ENCODE measurements around the gene SMIM10L2A. TPM values are rescaled to one million over a fixed set of nuclear protein-coding genes. Genes with fewer than 3 reads are reported as not detected.

SMIM10L2A gene
- total RNA-seq, 2 donors from 2014 or later, result 5.0 to 14.8 TPM

- Histone ChIP-seq H3K27ac (no peak overlapping the region), H3K4me3 (no peak overlapping the region), H3K9me3 (no peaks in the 10 kb centered on the region), H3K27me3 (replicated peaks; ENCODE audit: insufficient read depth) (no peaks in the 10 kb centered on the region), H3K4me1 (replicated peaks) (no peaks in the 10 kb centered on the region), H3K36me3 (no peaks in the 10 kb centered on the region)
- intact Hi-C loops (cut with DNase I), result no loop called here
- no peak for DNase-seq (ENCODE audit: low spot score)
- TF ChIP-seq CTCF (IDR thresholded peaks at IDR 0.05), result no peak
- no peak for TF ChIP-seq POLR2AphosphoS5 (IDR thresholded peaks at IDR 0.05)
- no peak for TF ChIP-seq POLR2A (IDR thresholded peaks at IDR 0.05)
- 90% methylated on average over 11 of the region's 22 CpGs for WGBS
Measured at GRCh38 chrX:135432881-135433521, 11.3 kb downstream of the SMIM10L2A start.

GRCh38 chrX:135433531-135434257, 11.9 kb downstream of the SMIM10L2A start:
- no peaks in the 10 kb centered on the region for H3K9me3 ChIP-seq
- H3K27me3 ChIP-seq (replicated peaks; ENCODE audit: insufficient read depth), result no peaks in the 10 kb centered on the region
- TF ChIP-seq POLR2AphosphoS5 (IDR thresholded peaks at IDR 0.05) (no peak), POLR2A (IDR thresholded peaks at IDR 0.05) (no peak), CTCF (IDR thresholded peaks at IDR 0.05) (no peak)
- WGBS, result 92% methylated on average over 17 of the region's 37 CpGs
- intact Hi-C loops (cut with DNase I), result no loop called here
- no peak overlapping the region for H3K27ac ChIP-seq
- DNase-seq (ENCODE audit: low spot score), result no peak
- H3K4me1 ChIP-seq (replicated peaks), result no peaks in the 10 kb centered on the region
- no peaks in the 10 kb centered on the region for H3K36me3 ChIP-seq
- H3K4me3 ChIP-seq, result no peak overlapping the region

- intact Hi-C loops (cut with DNase I), result no loop called here
- 95% methylated on average over 15 of the region's 49 CpGs for WGBS
- Histone ChIP-seq H3K27ac (no peak overlapping the region), H3K4me1 (replicated peaks) (no peaks in the 10 kb centered on the region), H3K27me3 (replicated peaks; ENCODE audit: insufficient read depth) (no peaks in the 10 kb centered on the region), H3K36me3 (no peaks in the 10 kb centered on the region), H3K9me3 (no peaks in the 10 kb centered on the region), H3K4me3 (no peak overlapping the region)
- DNase-seq (ENCODE audit: low spot score), result no peak
- TF ChIP-seq POLR2AphosphoS5 (IDR thresholded peaks at IDR 0.05), result no peak
- no peak for TF ChIP-seq CTCF (IDR thresholded peaks at IDR 0.05)
- TF ChIP-seq POLR2A (IDR thresholded peaks at IDR 0.05), result no peak
Measured at GRCh38 chrX:135434258-135435138, 12.8 kb downstream of the SMIM10L2A start.

GRCh38 chrX:135435139-135435922, 13.6 kb downstream of the SMIM10L2A start:
- H3K27me3 ChIP-seq (replicated peaks; ENCODE audit: insufficient read depth), result no peaks in the 10 kb centered on the region
- no peak for DNase-seq (ENCODE audit: low spot score)
- H3K4me3 ChIP-seq, result no peak overlapping the region
- intact Hi-C loops (cut with DNase I), result no loop called here
- 95% methylated on average over 12 of the region's 31 CpGs for WGBS
- H3K36me3 ChIP-seq, result no peaks in the 10 kb centered on the region
- H3K27ac ChIP-seq, result no peak overlapping the region
- H3K4me1 ChIP-seq (replicated peaks), result no peaks in the 10 kb centered on the region
- TF ChIP-seq POLR2AphosphoS5 (IDR thresholded peaks at IDR 0.05) (no peak), POLR2A (IDR thresholded peaks at IDR 0.05) (no peak), CTCF (IDR thresholded peaks at IDR 0.05) (no peak)
- no peaks in the 10 kb centered on the region for H3K9me3 ChIP-seq

Data from prostate gland (tissue), 2 donors.